HCT116 (cell line): ENCODE data around the gene MYEF2. TPM values are rescaled to one million over a fixed set of nuclear protein-coding genes. Genes with fewer than 3 reads are reported as not detected.

Experiments
- ATAC-seq: fragments of 200-7000 bp; cut with Tn5 transposase; 2 replicates; pipeline ENCODE4 v1.9.1; 2020; ENCODE audit warnings: mild to moderate bottlenecking, moderate library complexity
- BruUV-seq: library from RNA; stranded (reverse); fragments of 400-500 nt; replicated peaks from 2 replicates; lab custom pipeline; 2021; lab: Mats Ljungman, UMichigan
- CTCF ChIA-PET: fragments of 300-600 bp; sonication (Branson Sonifier 250); formaldehyde crosslinking; loops from one replicate; lab custom pipeline; 2021; ENCODE audit warnings: antibody characterized with exemption; lab: Charles Lee
- POLR2A ChIA-PET: fragments of 300-600, 350-600 bp; sonication (Branson Sonifier 250); formaldehyde crosslinking; loops from one replicate; lab custom pipeline; 2021; ENCODE audit warnings: antibody characterized with exemption; lab: Charles Lee
- RAD21 ChIA-PET, 2 experiments: fragments of 300-600 bp; sonication (Branson Sonifier 250); formaldehyde crosslinking; loops; one replicate each; lab custom pipeline; 2023; ENCODE audit warnings: low total read pairs in 2 of 2; ENCODE audit not compliant: uncharacterized antibody in 2 of 2, unreplicated experiment in 2 of 2, low non-redundant PET in 1 of 2; lab: Charles Lee
- DNase-seq: peaks from one replicate; pipeline ENCODE4 v3.0.0-alpha.2; 2010; ENCODE audit warnings: low read depth, low spot score
- H2AFZ ChIP-seq: fragments of 200-600 bp; shearing (Covaris generic), sonication (generic); 2 replicates; pipeline ENCODE4 v1.6.1; 2017; ENCODE audit warnings: low read depth, mixed run types, mixed read lengths, antibody characterized with exemption, low read length; ENCODE audit not compliant: poor library complexity, severe bottlenecking
- H3K27ac ChIP-seq: 2 replicates; pipeline ENCODE4 v1.5.1; 2012; ENCODE audit warnings: low read depth, low read length
- H3K27me3 ChIP-seq: fragments of 200-600 bp; sonication (generic); 2 replicates; pipeline ENCODE4 v1.6.1; 2016; ENCODE audit warnings: mixed run types, low read length, mixed read lengths; ENCODE audit not compliant: insufficient read depth
- H3K36me3 ChIP-seq, 2 experiments: fragments of 200-500 bp in 1 of 2; fragments of 200-600 bp in 1 of 2; sonication (Bioruptor generic) in 1 of 2; sonication (generic) in 1 of 2; 2 replicates each; pipeline versions ENCODE4 v1.5.1 to v1.6.1; 2014 to 2016; ENCODE audit warnings: low read length in 2 of 2, inconsistent platforms in 1 of 2, mixed read lengths in 1 of 2, mixed run types in 1 of 2; ENCODE audit not compliant: insufficient read depth in 2 of 2, control insufficient read depth in 1 of 2
- H3K4me1 ChIP-seq, 2 experiments: fragments of 200-600 bp in 1 of 2; sonication (generic) in 1 of 2; 2 replicates each; pipeline versions ENCODE4 v1.5.1 to v1.6.1; 2012 to 2017; ENCODE audit warnings: low read length in 2 of 2, inconsistent platforms in 1 of 2, mild to moderate bottlenecking in 1 of 2, mixed read lengths in 1 of 2, mixed run types in 1 of 2, moderate library complexity in 1 of 2; ENCODE audit not compliant: insufficient read depth in 2 of 2, control insufficient read depth in 1 of 2
- H3K4me2 ChIP-seq: fragments of 200-600 bp; sonication (generic); 2 replicates; pipeline ENCODE4 v1.6.1; 2017; ENCODE audit warnings: mixed run types, low read length, mixed read lengths
- H3K4me3 ChIP-seq, 2 experiments: fragments of 200-600 bp in 1 of 2; sonication (generic) in 1 of 2; replicated peaks in 1 of 2; 2 replicates each; pipeline ENCODE4 v1.5.1; 2011 to 2016; ENCODE audit warnings: low read length in 2 of 2, control low read depth in 1 of 2, low read depth in 1 of 2, mild to moderate bottlenecking in 1 of 2, mixed read lengths in 1 of 2, mixed run types in 1 of 2
- H3K79me2 ChIP-seq: fragments of 200-600 bp; sonication (generic); 2 replicates; pipeline ENCODE4 v1.6.1; 2017; ENCODE audit warnings: mild to moderate bottlenecking, mixed run types, low read length, moderate library complexity, mixed read lengths; ENCODE audit not compliant: insufficient read depth
- H3K9ac ChIP-seq: fragments of 200-600 bp; sonication (generic); 2 replicates; pipeline ENCODE4 v1.6.1; 2016; ENCODE audit warnings: low read length, mixed read lengths
- H3K9me2 ChIP-seq: fragments of 200-600 bp; sonication (generic), shearing (Covaris generic); 2 replicates; pipeline ENCODE4 v1.6.1; 2017; ENCODE audit warnings: mixed run types, mild to moderate bottlenecking, moderate library complexity; ENCODE audit not compliant: insufficient read depth
- H3K9me3 ChIP-seq, 2 experiments: fragments of 200-500 bp in 1 of 2; fragments of 200-600 bp in 1 of 2; sonication (Bioruptor generic) in 1 of 2; sonication (generic) in 1 of 2; 2 replicates each; pipeline ENCODE4 v1.6.1; 2014 to 2017; ENCODE audit warnings: low read length in 2 of 2, mixed read lengths in 2 of 2, inconsistent platforms in 1 of 2, low read depth in 1 of 2, mild to moderate bottlenecking in 1 of 2, mixed run types in 1 of 2, moderate library complexity in 1 of 2; ENCODE audit not compliant: control insufficient read depth in 1 of 2, insufficient read depth in 1 of 2
- H4K20me1 ChIP-seq: fragments of 200-600 bp; sonication (generic), shearing (Covaris generic); 2 replicates; pipeline ENCODE4 v1.6.1; 2017; ENCODE audit warnings: mixed run types, mild to moderate bottlenecking, moderate library complexity; ENCODE audit not compliant: insufficient read depth
- ATF3 ChIP-seq: IDR thresholded peaks from 2 replicates; pipeline ENCODE4 v1.6.1; 2012
- CTCF ChIP-seq, 3 experiments: fragments of 200-600 bp in 1 of 3; sonication (generic) in 1 of 3; IDR thresholded peaks in 2 of 3; conservative IDR thresholded peaks in 1 of 3; 2 replicates each; pipeline ENCODE4 v1.5.1; 2012 to 2017; ENCODE audit warnings: low read depth in 2 of 3, low read length in 2 of 3, antibody characterized with exemption in 1 of 3, borderline replicate concordance in 1 of 3, control low read depth in 1 of 3, mild to moderate bottlenecking in 1 of 3, mixed read lengths in 1 of 3, mixed run types in 1 of 3, moderate library complexity in 1 of 3; ENCODE audit not compliant: insufficient read depth in 1 of 3
- EGR1 ChIP-seq: IDR thresholded peaks from 2 replicates; pipeline ENCODE4 v1.6.1; 2012; ENCODE audit warnings: low read depth
- EZH2 ChIP-seq: fragments of 200-600 bp; sonication (generic); IDR thresholded peaks from 2 replicates; pipeline ENCODE4 v1.6.1; 2017; ENCODE audit warnings: antibody characterized with exemption, mixed run types
- EZH2phosphoT487 ChIP-seq: fragments of 200-600 bp; IDR thresholded peaks from 2 replicates; pipeline ENCODE4 v1.6.1; 2018; ENCODE audit warnings: antibody characterized with exemption, borderline replicate concordance
- FOSL1 ChIP-seq: IDR thresholded peaks from 2 replicates; pipeline ENCODE4 v1.6.1; 2012; ENCODE audit warnings: low read depth
- SRF ChIP-seq: IDR thresholded peaks from 2 replicates; pipeline ENCODE4 v1.6.1; 2012; ENCODE audit warnings: low read depth
- TCF7L2 ChIP-seq: IDR thresholded peaks from 2 replicates; pipeline ENCODE4 v1.7.0; 2011; ENCODE audit warnings: borderline replicate concordance, inconsistent platforms; ENCODE audit not compliant: insufficient read depth, insufficient read length; ENCODE audit errors: extremely low read depth
- YY1 ChIP-seq: IDR thresholded peaks from 2 replicates; pipeline ENCODE4 v1.6.1; 2011; ENCODE audit warnings: low read length, low read depth, moderate library complexity, mild to moderate bottlenecking; ENCODE audit not compliant: insufficient replicate concordance; ENCODE audit errors: extremely low read depth
- ZNF274 ChIP-seq: fragments of 200-500 bp; sonication (Bioruptor generic); IDR thresholded peaks from 2 replicates; pipeline ENCODE4 v1.6.1; 2014; ENCODE audit warnings: mild to moderate bottlenecking, low read depth, low read length, inconsistent platforms
- intact Hi-C: fragments of 100-400 bp; cut with micrococcal nuclease; formaldehyde crosslinking; loops from 2 replicates; pipeline ENCODE4 v1.10.0; 2022
- total RNA-seq: library from RNA; stranded (reverse); gene quantifications from one replicate; pipeline ENCODE4 v1.2.1, GENCODE V29; 2021; ENCODE audit not compliant: unreplicated experiment

Gene MYEF2
- total RNA-seq, 1 experiment from 2014 or later = 0.69 TPM

- H3K4me2 ChIP-seq = no peak overlapping the region
- H3K27ac ChIP-seq = no peak overlapping the region
- H3K36me3 ChIP-seq = no peaks in the 10 kb centered on the region
- no peaks in the 10 kb centered on the region for H3K9me3 ChIP-seq
- H3K27me3 ChIP-seq = no peaks in the 10 kb centered on the region
- ChIA-PET RAD21 (no interaction called here), CTCF (no interaction called here), POLR2A (no interaction called here)
- no peaks in the 10 kb centered on the region for H3K9me2 ChIP-seq
- H3K9ac ChIP-seq = no peak overlapping the region
- H4K20me1 ChIP-seq = no peaks in the 10 kb centered on the region
- H3K79me2 ChIP-seq = no peaks in the 10 kb centered on the region
- intact Hi-C loops = no loop called here
- DNase-seq (no peak), ATAC-seq (no peak)
- no peak for TF ChIP-seq CTCF (IDR thresholded peaks at IDR 0.05 in 2 of 3, conservative IDR thresholded peaks at IDR 0.05 in 1 of 3; ENCODE audit: borderline replicate concordance in 1 of 3, insufficient read depth in 1 of 3, low read depth in 2 of 3, low read length in 2 of 3)
- TF ChIP-seq ZNF274 = no peak
- no peak for TF ChIP-seq EGR1
- TF ChIP-seq YY1 = no peak
- BruUV-seq = no TSS peak
- H3K4me3 ChIP-seq = no peak overlapping the region
- H2AFZ ChIP-seq = no peak overlapping the region
- H3K4me1 ChIP-seq = no peaks in the 10 kb centered on the region
These were observed 75.9 kb downstream of the MYEF2 start for GRCh38 chr15:48102167-48102566.

- Histone ChIP-seq H4K20me1 (no peaks in the 10 kb centered on the region), H3K9me2 (no peaks in the 10 kb centered on the region), H3K79me2 (no peaks in the 10 kb centered on the region), H3K9me3 (no peaks in the 10 kb centered on the region), H3K4me1 (no peaks in the 10 kb centered on the region), H3K27ac (no peak overlapping the region), H3K4me3 (no peak overlapping the region), H2AFZ (no peak overlapping the region), H3K4me2 (no peak overlapping the region), H3K27me3 (no peaks in the 10 kb centered on the region), H3K36me3 (no peaks in the 10 kb centered on the region), H3K9ac (no peak overlapping the region)
- ChIA-PET POLR2A (no interaction called here), RAD21 (no interaction called here), CTCF (no interaction called here)
- no peak for DNase-seq
- TF ChIP-seq ATF3 (no peak), TCF7L2 (no peak), EGR1 (no peak), FOSL1 (no peak), EZH2phosphoT487 (no peak), EZH2 (no peak), ZNF274 (no peak), SRF (no peak)
- BruUV-seq = no TSS peak
- no peak for ATAC-seq
- intact Hi-C loops = no loop called here
These were observed 76.6 kb downstream of the MYEF2 start for GRCh38 chr15:48101376-48101961.
